HepG2 (cell line): ENCODE data around the gene WDR18. TPM values are rescaled to one million over a fixed set of nuclear protein-coding genes. Genes with fewer than 3 reads are reported as not detected.

Experiments used
- AGO2 ChIP-seq: fragments of 200-400 bp; formaldehyde crosslinking; optimal IDR thresholded peaks from 2 replicates; pipeline ENCODE3; 2017; ENCODE audit warnings: mild to moderate bottlenecking, low read depth, low read length, moderate library complexity
- ATF7 ChIP-seq, 2 experiments: fragments of 450-650 bp in 1 of 2; sonication (generic) in 1 of 2; formaldehyde crosslinking in 1 of 2; IDR thresholded peaks; 2 replicates each; pipeline versions ENCODE4 v1.4.0 to v1.6.1; 2016 to 2020; ENCODE audit warnings: antibody characterized with exemption in 1 of 2, mild to moderate bottlenecking in 1 of 2, missing genetic modification reagents in 1 of 2
- CREB1 ChIP-seq, 2 experiments: fragments of 450-650 bp in 1 of 2; IDR thresholded peaks; 2 replicates each; pipeline ENCODE4 v1.6.1; 2016 to 2017; ENCODE audit warnings: control low read depth in 1 of 2, mild to moderate bottlenecking in 1 of 2, missing compliant biosample characterization in 1 of 2, missing genetic modification characterization in 1 of 2
- MYC ChIP-seq: sonication (generic); formaldehyde crosslinking; IDR thresholded peaks from 2 replicates; pipeline ENCODE4 v1.9.0; 2021; ENCODE audit warnings: missing genetic modification reagents, borderline replicate concordance
- NR2F6 ChIP-seq, 2 experiments: IDR thresholded peaks; 2 replicates each; pipeline ENCODE4 v1.6.1; 2016; ENCODE audit warnings: antibody characterized with exemption in 1 of 2, mild to moderate bottlenecking in 1 of 2
- SAFB2 ChIP-seq: sonication (generic); formaldehyde crosslinking; IDR thresholded peaks from 2 replicates; pipeline ENCODE4 v1.5.1; 2020; ENCODE audit warnings: missing genetic modification reagents, low read depth, mild to moderate bottlenecking, borderline replicate concordance
- ZBTB33 ChIP-seq: sonication (generic); formaldehyde crosslinking; IDR thresholded peaks from 2 replicates; pipeline ENCODE4 v1.4.0; 2020; ENCODE audit warnings: missing genetic modification reagents
- ZNF326 ChIP-seq: sonication (generic); formaldehyde crosslinking; IDR thresholded peaks from 2 replicates; pipeline ENCODE4 v1.4.0; 2020; ENCODE audit warnings: missing genetic modification reagents, borderline replicate concordance
- ZNF597 ChIP-seq: sonication (generic); formaldehyde crosslinking; IDR thresholded peaks from 2 replicates; pipeline ENCODE4 v1.5.0; 2020; ENCODE audit warnings: missing genetic modification reagents
- polyA plus RNA-seq, 8 experiments: library from polyadenylated mRNA; depleted of rRNA in 3 of 8; stranded (reverse) in 7 of 8; unstranded in 1 of 8; fragments of >200 nt; fragmentation: Illumina TruSeq in 4 of 8; extraction: Trizol in 4 of 8; gene quantifications; 2 replicates each; pipeline versions ENCODE4 v1.2.1 to v1.2.3, GENCODE V29; 2011 to 2016; ENCODE audit warnings: low read depth in 4 of 8, missing spikeins in 1 of 8, mixed read lengths in 1 of 8; ENCODE audit not compliant: insufficient read depth in 1 of 8
- total RNA-seq, 5 experiments: library from RNA; depleted of rRNA; stranded (reverse); fragments of >200 nt; fragmentation: Illumina TruSeq; extraction: Trizol; gene quantifications; 2 replicates each; pipeline ENCODE4 v1.2.3, GENCODE V29; 2016; ENCODE audit warnings: low read depth in 1 of 5
- TF ChIP-seq, protein P1 (sequence below): sonication (generic); formaldehyde crosslinking; IDR thresholded peaks from 2 replicates; pipeline ENCODE4 v1.4.0; 2020; ENCODE audit warnings: missing genetic modification reagents, borderline replicate concordance
- TF ChIP-seq, protein P2 (sequence below): sonication (generic); formaldehyde crosslinking; IDR thresholded peaks from 2 replicates; pipeline ENCODE4 v1.4.0; 2020; ENCODE audit warnings: missing genetic modification reagents
- TF ChIP-seq, protein P3 (sequence below): sonication (generic); formaldehyde crosslinking; IDR thresholded peaks from 2 replicates; pipeline ENCODE4 v1.9.0; 2022; ENCODE audit warnings: missing genetic modification reagents, mild to moderate bottlenecking, borderline replicate concordance

WDR18 gene
- total and polyA plus RNA-seq, 2 of the 13 experiments (the other 11 are each of a cell fraction or from before 2014, with no cell fraction given) = 36.4 to 47.6 TPM

DNA sequence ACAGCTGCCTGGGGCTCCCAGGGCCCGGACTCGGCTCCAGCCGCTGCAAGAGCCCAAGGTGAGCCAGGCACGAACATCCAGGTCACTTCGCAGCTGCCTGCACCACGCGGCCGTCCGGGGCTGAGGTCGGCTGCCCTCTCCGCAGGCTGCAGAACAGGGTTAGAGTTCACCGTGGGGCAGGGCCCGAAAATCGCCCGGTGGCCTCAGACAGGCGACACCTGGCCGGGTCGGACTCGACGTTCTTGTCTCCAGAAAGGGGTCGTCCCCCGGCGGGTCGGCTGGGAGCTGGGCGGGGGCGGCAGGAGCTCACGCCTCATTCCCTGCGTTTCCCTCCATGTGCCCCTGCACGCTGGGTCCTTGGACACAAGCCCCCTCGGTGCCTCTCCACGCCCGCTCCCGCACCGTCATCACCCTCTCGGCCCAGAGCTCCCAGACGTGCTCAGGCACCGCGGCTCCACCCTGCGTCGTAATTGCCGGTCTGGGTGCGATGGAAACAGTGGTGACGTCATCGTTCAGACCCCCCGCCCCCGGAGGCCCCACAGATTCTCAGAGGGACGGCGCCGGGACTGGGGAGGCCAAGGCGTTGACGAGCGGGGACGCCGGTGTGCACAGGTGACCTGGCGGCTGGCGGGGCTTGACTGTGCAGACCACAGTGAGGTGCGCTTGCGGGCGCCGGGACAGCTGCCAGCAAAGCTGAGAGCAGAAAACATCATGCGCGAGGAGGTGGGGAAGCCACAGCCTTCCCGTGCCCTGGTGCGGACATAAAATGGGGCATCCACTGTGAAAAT is 12.1 kb downstream of the WDR18 start (continued):
- TF ChIP-seq, protein P1, sequence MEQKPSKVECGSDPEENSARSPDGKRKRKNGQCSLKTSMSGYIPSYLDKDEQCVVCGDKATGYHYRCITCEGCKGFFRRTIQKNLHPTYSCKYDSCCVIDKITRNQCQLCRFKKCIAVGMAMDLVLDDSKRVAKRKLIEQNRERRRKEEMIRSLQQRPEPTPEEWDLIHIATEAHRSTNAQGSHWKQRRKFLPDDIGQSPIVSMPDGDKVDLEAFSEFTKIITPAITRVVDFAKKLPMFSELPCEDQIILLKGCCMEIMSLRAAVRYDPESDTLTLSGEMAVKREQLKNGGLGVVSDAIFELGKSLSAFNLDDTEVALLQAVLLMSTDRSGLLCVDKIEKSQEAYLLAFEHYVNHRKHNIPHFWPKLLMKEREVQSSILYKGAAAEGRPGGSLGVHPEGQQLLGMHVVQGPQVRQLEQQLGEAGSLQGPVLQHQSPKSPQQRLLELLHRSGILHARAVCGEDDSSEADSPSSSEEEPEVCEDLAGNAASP (CRISPR knock-in tag) = 0 out of 2 replicates have a peak, but pooled peaks have one; percentile 4
- TF ChIP-seq NR2F6 (IDR thresholded peaks at IDR 0.05) (no peak), NR2F6 (CRISPR knock-in tag; IDR thresholded peaks at IDR 0.05) (no peak), AGO2 (peak; percentile 98), CREB1 (IDR thresholded peaks at IDR 0.05) (peak; percentile 98), CREB1 (CRISPR knock-in tag; IDR thresholded peaks at IDR 0.05) (no peak), ATF7 (IDR thresholded peaks at IDR 0.05) (peak; percentile 99), ATF7 (CRISPR knock-in tag; IDR thresholded peaks at IDR 0.05) (peak; percentile 91), ZNF326 (CRISPR knock-in tag) (0 out of 2 replicates have a peak, but pooled peaks have one; percentile 24), MYC (CRISPR knock-in tag) (peak; percentile 10; the same call in 1 of the 2 replicates), ZBTB33 (CRISPR knock-in tag) (peak; percentile 81), SAFB2 (CRISPR knock-in tag) (0 out of 2 replicates have a peak, but pooled peaks have one; percentile 35), ZNF597 (CRISPR knock-in tag) (no peak)
- TF ChIP-seq, protein P2, sequence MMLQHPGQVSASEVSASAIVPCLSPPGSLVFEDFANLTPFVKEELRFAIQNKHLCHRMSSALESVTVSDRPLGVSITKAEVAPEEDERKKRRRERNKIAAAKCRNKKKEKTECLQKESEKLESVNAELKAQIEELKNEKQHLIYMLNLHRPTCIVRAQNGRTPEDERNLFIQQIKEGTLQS (CRISPR knock-in tag) = peak; percentile 57
- TF ChIP-seq, protein P3, sequence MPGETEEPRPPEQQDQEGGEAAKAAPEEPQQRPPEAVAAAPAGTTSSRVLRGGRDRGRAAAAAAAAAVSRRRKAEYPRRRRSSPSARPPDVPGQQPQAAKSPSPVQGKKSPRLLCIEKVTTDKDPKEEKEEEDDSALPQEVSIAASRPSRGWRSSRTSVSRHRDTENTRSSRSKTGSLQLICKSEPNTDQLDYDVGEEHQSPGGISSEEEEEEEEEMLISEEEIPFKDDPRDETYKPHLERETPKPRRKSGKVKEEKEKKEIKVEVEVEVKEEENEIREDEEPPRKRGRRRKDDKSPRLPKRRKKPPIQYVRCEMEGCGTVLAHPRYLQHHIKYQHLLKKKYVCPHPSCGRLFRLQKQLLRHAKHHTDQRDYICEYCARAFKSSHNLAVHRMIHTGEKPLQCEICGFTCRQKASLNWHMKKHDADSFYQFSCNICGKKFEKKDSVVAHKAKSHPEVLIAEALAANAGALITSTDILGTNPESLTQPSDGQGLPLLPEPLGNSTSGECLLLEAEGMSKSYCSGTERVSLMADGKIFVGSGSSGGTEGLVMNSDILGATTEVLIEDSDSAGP (CRISPR knock-in tag) = peak; percentile 16; the same call in 1 of the 2 replicates
